Upper lobe of right lung (tissue), 1 donor: ENCODE measurements around the gene PGM2. TPM values are rescaled to one million over a fixed set of nuclear protein-coding genes. Genes with fewer than 3 reads are reported as not detected.
"Not testable (repeated sequence)": the region's sequence is repeated elsewhere in the genome, so short reads cannot be mapped to it uniquely, and the experiment has no call there.

Experiments
- ATAC-seq: fragments of 200-7000 bp; cut with Tn5 transposase; one replicate; pipeline ENCODE4 v1.9.1; 2020; ENCODE audit warnings: mild to moderate bottlenecking, moderate library complexity
- DNase-seq: peaks from one replicate; pipeline ENCODE4 v3.0.0-alpha.2; 2020
- H3K27ac ChIP-seq: fragments of 200-600 bp; one replicate; pipeline ENCODE4 v1.8.0; 2022
- H3K27me3 ChIP-seq: fragments of 200-600 bp; one replicate; pipeline ENCODE4 v1.8.0; 2022; ENCODE audit warnings: mild to moderate bottlenecking
- H3K36me3 ChIP-seq: fragments of 200-600 bp; one replicate; pipeline ENCODE4 v1.8.0; 2022
- H3K4me1 ChIP-seq: fragments of 200-600 bp; one replicate; pipeline ENCODE4 v1.8.0; 2022
- H3K4me3 ChIP-seq: fragments of 200-600 bp; one replicate; pipeline ENCODE4 v1.8.0; 2022; ENCODE audit warnings: mild to moderate bottlenecking
- H3K9me3 ChIP-seq: fragments of 200-600 bp; one replicate; pipeline ENCODE4 v1.8.0; 2022
- CTCF ChIP-seq: fragments of 200-600 bp; IDR thresholded peaks from one replicate; pipeline ENCODE4 v1.8.0; 2022; ENCODE audit warnings: antibody characterized with exemption
- intact Hi-C: fragments of 100-400 bp; cut with DNase I; formaldehyde crosslinking; loops from one replicate; pipeline ENCODE4 v1.11.0; 2022
- long read RNA-seq: library from polyadenylated mRNA; unstranded; transcript quantifications from one replicate; pipeline ENCODE4 v2.0.0, GENCODE V29; 2021
- total RNA-seq: library from RNA; stranded (reverse); fragmentation: NEBNext Ultra II Directional; extraction: Animal tissue kit (Norgen Biotek cat#: 25700); gene quantifications from one replicate; pipeline ENCODE4 v1.2.1, GENCODE V29; 2021
- donor health status: DM: no; HTN: yes; CAD: no; lungs with severe emphysema.

The PGM2 gene
- 25.0 TPM for total RNA-seq
- long read RNA-seq, transcript PGM2-201 (14 exons, 3,264 nt): major isoform, 23 of 27 reads
- long read RNA-seq, partial matches to known transcripts: 1 of 27 reads
- long read RNA-seq, other reads (novel, unspliced or antisense): 3 of 27 reads

GRCh38 chr4:37826295-37827029 is at the start of gene PGM2:
Gene PGM2, plus strand, starts transcription at chr4:37826686. Its CDS starts 47 bp downstream, at chr4:37826733.
- H3K27me3 ChIP-seq: no peaks in the 10 kb centered on the region
- peak within 1 kb of the TSS; percentile 91 for H3K4me3 ChIP-seq
- H3K27ac ChIP-seq: peak within 1 kb of the TSS; percentile 83
- peak; percentile 98 for ATAC-seq
- intact Hi-C loops: no loop called here
- peak; percentile 96 for DNase-seq
- peaks cover 8% of the 10 kb centered on the region for H3K4me1 ChIP-seq
- peaks cover 16% of the 10 kb centered on the region for H3K36me3 ChIP-seq
- H3K9me3 ChIP-seq: no peaks in the 10 kb centered on the region
- TF ChIP-seq CTCF: peak; percentile 7

DNA sequence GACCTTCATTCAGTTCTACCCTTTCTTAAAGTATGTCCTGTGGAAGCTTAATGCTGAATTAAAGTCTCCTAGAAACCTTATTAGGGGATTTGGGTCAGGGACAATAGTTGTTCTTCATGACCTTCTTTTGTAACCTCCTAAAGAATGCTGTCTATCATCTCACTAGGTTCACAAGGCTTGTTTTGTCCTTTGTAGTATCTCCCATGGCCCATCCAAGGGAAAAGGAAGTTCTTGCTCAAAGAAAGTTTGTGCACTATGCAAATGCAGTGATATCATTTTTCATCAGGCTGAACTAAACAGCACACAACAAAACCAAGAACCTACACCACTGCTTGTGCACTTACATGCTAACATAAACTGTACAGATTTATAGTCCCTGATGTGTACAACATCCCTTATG is 46.6 kb upstream of the PGM2 start:
- Histone ChIP-seq H3K4me1 (no peaks in the 10 kb centered on the region), H3K27me3 (no peaks in the 10 kb centered on the region), H3K4me3 (no peak overlapping the region), H3K27ac (no peak overlapping the region), H3K9me3 (no peaks in the 10 kb centered on the region), H3K36me3 (no peaks in the 10 kb centered on the region)
- DNase-seq (no peak), ATAC-seq (no peak)
- intact Hi-C loops: no loop called here
- no peak for TF ChIP-seq CTCF

DNA sequence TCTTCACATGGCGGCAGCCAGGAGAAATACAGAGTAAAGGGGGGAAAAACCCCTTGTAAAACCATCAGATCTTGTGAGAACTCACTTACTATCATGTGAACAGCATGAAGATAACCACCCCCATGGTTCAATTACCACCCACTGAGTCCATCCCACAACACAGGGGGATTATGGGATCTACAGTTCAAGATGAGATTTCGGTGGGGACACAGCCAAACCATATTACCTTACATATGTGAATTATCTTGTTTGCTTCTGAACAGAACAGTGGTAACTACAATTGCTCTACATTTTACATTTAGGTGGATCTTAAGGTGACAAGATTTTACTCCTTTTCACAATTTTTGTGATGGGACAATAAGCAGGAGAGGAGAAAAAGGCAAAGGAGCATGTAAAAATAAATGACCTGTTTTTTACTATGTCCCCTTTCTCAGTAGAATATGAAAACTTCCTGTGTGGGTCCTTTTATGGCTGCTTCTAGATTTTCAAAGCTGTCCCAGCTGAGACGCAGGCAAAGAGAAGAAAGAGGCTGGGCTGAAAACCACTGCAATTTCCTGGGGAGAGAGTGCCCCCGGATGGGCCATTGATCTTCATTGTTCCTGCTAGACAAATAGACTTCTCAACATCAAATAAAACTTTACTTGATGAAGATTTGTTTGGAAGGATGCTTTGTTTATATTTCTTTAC is 45.9 kb upstream of the PGM2 start:
- peak; percentile 64 for ATAC-seq
- Histone ChIP-seq H3K27ac (no peak overlapping the region), H3K36me3 (no peaks in the 10 kb centered on the region), H3K27me3 (no peaks in the 10 kb centered on the region), H3K9me3 (no peaks in the 10 kb centered on the region), H3K4me1 (no peaks in the 10 kb centered on the region), H3K4me3 (no peak overlapping the region)
- TF ChIP-seq CTCF: no peak
- DNase-seq: no peak
- intact Hi-C loops: no loop called here

DNA sequence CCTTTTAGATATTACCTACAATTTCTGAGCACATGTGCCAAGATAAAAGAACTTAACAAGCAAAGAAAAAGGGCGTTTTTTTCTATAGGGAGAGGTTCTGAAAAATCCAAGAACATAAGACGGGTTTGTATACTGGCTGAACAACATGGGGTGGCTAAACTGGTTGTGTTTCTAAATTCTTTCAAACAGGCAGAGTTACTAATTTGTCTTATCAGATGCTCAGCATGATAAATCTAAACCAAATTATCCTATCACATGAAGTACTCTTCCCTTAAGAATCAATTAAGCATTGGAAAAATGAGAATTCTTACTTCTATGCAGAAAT is 45.4 kb upstream of the PGM2 start:
- DNase-seq (no peak), ATAC-seq (no peak)
- Histone ChIP-seq H3K9me3 (no peaks in the 10 kb centered on the region), H3K4me3 (no peak overlapping the region), H3K27ac (no peak overlapping the region), H3K36me3 (no peaks in the 10 kb centered on the region), H3K4me1 (no peaks in the 10 kb centered on the region), H3K27me3 (no peaks in the 10 kb centered on the region)
- TF ChIP-seq CTCF: no peak
- intact Hi-C loops: no loop called here

- H3K36me3 ChIP-seq, H3K9me3 ChIP-seq, ATAC-seq, H3K27ac ChIP-seq, H3K27me3 ChIP-seq, H3K4me1 ChIP-seq, DNase-seq, H3K4me3 ChIP-seq, intact Hi-C loops: not testable (repeated sequence)
Measured at GRCh38 chr4:37786267-37786666, 40.2 kb upstream of the PGM2 start.

DNA sequence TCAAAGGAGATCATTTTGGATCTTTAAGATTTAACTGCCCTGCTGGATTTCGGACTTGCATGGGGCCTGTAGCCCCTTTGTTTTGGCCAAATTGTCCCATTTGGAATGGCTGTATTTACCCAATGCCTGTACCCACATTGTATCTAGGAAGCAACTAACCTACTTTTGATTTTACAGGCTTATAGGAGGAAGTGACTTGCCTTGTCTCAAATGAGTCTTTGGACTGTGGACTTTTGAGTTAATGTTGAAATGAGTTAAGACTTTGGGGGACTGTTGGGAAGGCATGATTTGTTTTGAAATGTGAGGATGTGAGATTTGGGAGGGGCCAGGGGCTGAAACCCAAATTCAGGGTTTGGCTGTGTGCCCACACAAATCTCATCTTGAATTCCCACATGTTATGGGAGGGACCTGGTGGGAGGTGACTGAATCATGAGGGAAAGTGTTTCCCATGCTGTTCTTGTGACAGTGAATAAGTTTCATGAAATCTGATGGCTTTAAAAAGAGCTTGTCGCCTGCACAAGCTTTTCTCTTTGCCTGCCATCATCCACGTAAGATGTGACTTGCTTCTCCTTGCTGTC is 38.5 kb upstream of the PGM2 start:
- intact Hi-C loops, H3K27ac ChIP-seq, ATAC-seq: not testable (repeated sequence)

More for the DNA sequence above, 38.5 kb upstream of the PGM2 start:
- not testable (repeated sequence) for DNase-seq, H3K36me3 ChIP-seq, H3K4me1 ChIP-seq, H3K4me3 ChIP-seq, H3K27me3 ChIP-seq, H3K9me3 ChIP-seq
